WTC11 (cell line): Measurements from ENCODE around the gene NUP98. TPM values are rescaled to one million over a fixed set of nuclear protein-coding genes. Genes with fewer than 3 reads are reported as not detected.

Experiments
- ATAC-seq: fragments of 200-7000 bp; cut with Tn5 transposase; 2 replicates; pipeline ENCODE4 v1.10.0; 2021; ENCODE audit warnings: mild to moderate bottlenecking, moderate library complexity
- CTCF ChIA-PET: fragments of 300-600 bp; sonication (Branson Sonifier 250); formaldehyde crosslinking; loops from one replicate; lab custom pipeline; 2021; ENCODE audit warnings: antibody characterized with exemption; lab: Charles Lee
- POLR2A ChIA-PET: fragments of 350-600 bp; sonication (Branson Sonifier 250); formaldehyde crosslinking; loops from one replicate; lab custom pipeline; 2021; ENCODE audit warnings: antibody characterized with exemption; lab: Charles Lee
- DNase-seq: peaks from one replicate; pipeline ENCODE4 v3.0.0; 2021; ENCODE audit warnings: low spot score
- H3K27ac Mint-ChIP-seq: 2 replicates; pipeline ENCODE4 v1.8.0; 2021; ENCODE audit warnings: mixed read lengths
- H3K27me3 Mint-ChIP-seq: 2 replicates; pipeline ENCODE4 v1.8.0; 2021; ENCODE audit warnings: low read depth, mild to moderate bottlenecking, moderate library complexity, mixed read lengths
- H3K36me3 Mint-ChIP-seq: 2 replicates; pipeline ENCODE4 v1.8.0; 2021; ENCODE audit warnings: mixed read lengths
- H3K4me1 Mint-ChIP-seq: 2 replicates; pipeline ENCODE4 v1.8.0; 2022; ENCODE audit warnings: mixed read lengths
- H3K4me3 Mint-ChIP-seq: 2 replicates; pipeline ENCODE4 v1.8.0; 2021; ENCODE audit warnings: mild to moderate bottlenecking, moderate library complexity, mixed read lengths
- H3K9me3 Mint-ChIP-seq: 2 replicates; pipeline ENCODE4 v1.8.0; 2021; ENCODE audit warnings: mixed read lengths
- FOXK1 ChIP-seq: sonication (generic); formaldehyde crosslinking; IDR thresholded peaks from 2 replicates; pipeline ENCODE4 v1.8.0; 2022; ENCODE audit warnings: mild to moderate bottlenecking, moderate library complexity, missing genetic modification reagents
- GRHL2 ChIP-seq: fragments of 250-450 bp; sonication (Bioruptor Pico); IDR thresholded peaks from 2 replicates; pipeline ENCODE4 v1.8.0; 2022; ENCODE audit warnings: mild to moderate bottlenecking, moderate library complexity; ENCODE audit not compliant: insufficient replicate concordance, severe bottlenecking
- JUN ChIP-seq: sonication (generic); formaldehyde crosslinking; IDR thresholded peaks from 2 replicates; pipeline ENCODE4 v1.8.0; 2023; ENCODE audit warnings: mild to moderate bottlenecking, missing genetic modification reagents
- MYBL2 ChIP-seq: sonication (generic); formaldehyde crosslinking; IDR thresholded peaks from 2 replicates; pipeline ENCODE4 v1.8.1; 2023; ENCODE audit warnings: mild to moderate bottlenecking, moderate library complexity, missing genetic modification reagents
- NR2C2 ChIP-seq: sonication (generic); formaldehyde crosslinking; IDR thresholded peaks from 2 replicates; pipeline ENCODE4 v1.8.0; 2022; ENCODE audit warnings: mild to moderate bottlenecking, missing genetic modification reagents
- PRRX2 ChIP-seq: fragments of 250-450 bp; sonication (Bioruptor Pico); IDR thresholded peaks from 2 replicates; pipeline ENCODE4 v1.8.0; 2021; ENCODE audit warnings: mild to moderate bottlenecking
- RORB ChIP-seq: fragments of 250-450 bp; sonication (Bioruptor Pico); IDR thresholded peaks from 2 replicates; pipeline ENCODE4 v1.9.0; 2021; ENCODE audit warnings: mild to moderate bottlenecking
- TEAD1 ChIP-seq: sonication (generic); formaldehyde crosslinking; IDR thresholded peaks from 2 replicates; pipeline ENCODE4 v1.8.0; 2022; ENCODE audit warnings: mild to moderate bottlenecking, missing genetic modification reagents
- TP53 ChIP-seq: sonication (generic); formaldehyde crosslinking; IDR thresholded peaks from 2 replicates; pipeline ENCODE4 v1.8.1; 2023; ENCODE audit warnings: mild to moderate bottlenecking, missing genetic modification reagents
- ZNF121 ChIP-seq: sonication (generic); formaldehyde crosslinking; IDR thresholded peaks from 2 replicates; pipeline ENCODE4 v1.8.0; 2023; ENCODE audit warnings: missing genetic modification reagents
- ZNF138 ChIP-seq: sonication (generic); formaldehyde crosslinking; conservative IDR thresholded peaks from 2 replicates; pipeline ENCODE4 v1.8.1; 2022; ENCODE audit warnings: mild to moderate bottlenecking, moderate library complexity, missing genetic modification reagents
- ZNF232 ChIP-seq: sonication (generic); formaldehyde crosslinking; IDR thresholded peaks from 2 replicates; pipeline ENCODE4 v1.8.0; 2022; ENCODE audit warnings: mild to moderate bottlenecking, missing genetic modification reagents
- ZNF416 ChIP-seq: fragments of 250-450 bp; sonication (Bioruptor Pico); IDR thresholded peaks from 2 replicates; pipeline ENCODE4 v1.9.0; 2021; ENCODE audit warnings: mild to moderate bottlenecking, inconsistent platforms
- total RNA-seq: library from RNA; stranded (reverse); gene quantifications from 3 replicates; pipeline ENCODE4 v1.2.3, GENCODE V29; 2021
- TF ChIP-seq, protein P1 (sequence below): sonication (generic); formaldehyde crosslinking; IDR thresholded peaks from 2 replicates; pipeline ENCODE4 v1.8.0; 2023; ENCODE audit warnings: missing genetic modification reagents, mild to moderate bottlenecking, borderline replicate concordance
- TF ChIP-seq, protein P2 (sequence below): fragments of 250-450 bp; sonication (Bioruptor Pico); IDR thresholded peaks from 2 replicates; pipeline ENCODE4 v1.8.0; 2021; ENCODE audit warnings: mild to moderate bottlenecking
- TF ChIP-seq, protein P3 (sequence below): sonication (generic); formaldehyde crosslinking; IDR thresholded peaks from 2 replicates; pipeline ENCODE4 v1.8.1; 2023; ENCODE audit warnings: mild to moderate bottlenecking, missing genetic modification reagents, borderline replicate concordance
- TF ChIP-seq, protein P4 (sequence below): sonication (generic); formaldehyde crosslinking; IDR thresholded peaks from 2 replicates; pipeline ENCODE4 v1.8.1; 2023; ENCODE audit warnings: mild to moderate bottlenecking, missing genetic modification reagents

NUP98 gene
- total RNA-seq, 1 experiment from 2014 or later: 81.4 TPM

DNA sequence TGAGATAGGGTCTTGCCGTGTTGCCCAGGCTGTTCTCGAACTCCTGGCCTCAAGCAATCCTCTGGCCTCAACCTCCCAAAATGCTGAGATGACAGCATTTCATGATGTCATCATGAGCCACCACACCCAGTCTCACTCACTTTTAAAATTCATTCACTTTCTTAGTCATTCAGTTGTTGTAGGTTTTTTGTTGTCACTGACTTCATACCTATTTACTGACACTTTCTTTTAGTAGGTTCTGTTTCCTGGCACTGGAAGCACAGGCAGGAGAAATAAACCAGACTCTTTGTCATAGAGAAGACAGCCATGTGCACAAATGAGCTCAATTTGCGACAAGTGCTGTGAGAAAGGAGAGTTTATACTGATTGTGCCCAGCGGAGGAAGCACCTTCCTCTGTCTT, 166.0 kb downstream of the NUP98 start:
- no peak overlapping the region for H3K27ac Mint-ChIP-seq
- TF ChIP-seq ZNF138 (CRISPR knock-in tag) (no peak), ZNF121 (0 out of 2 replicates have a peak, but pooled peaks have one; percentile 8)
- TF ChIP-seq, all 79 proteins: peak for 1
- DNase-seq (no peak), ATAC-seq (no peak)
- H3K9me3 Mint-ChIP-seq: no peaks in the 10 kb centered on the region; the same call in 1 of the 2 replicates
- H3K36me3 Mint-ChIP-seq: no peaks in the 10 kb centered on the region
- no peaks in the 10 kb centered on the region for H3K4me1 Mint-ChIP-seq
- no peaks in the 10 kb centered on the region; the same call in 1 of the 2 replicates for H3K27me3 Mint-ChIP-seq
- POLR2A ChIA-PET: no interaction called here
- CTCF ChIA-PET: interaction anchor here (0.6 kb wide), 1 partner anchor 219 kb away, joined by 3 read pairs; no protein-coding TSS in a partner anchor
- H3K4me3 Mint-ChIP-seq: no peak overlapping the region

DNA sequence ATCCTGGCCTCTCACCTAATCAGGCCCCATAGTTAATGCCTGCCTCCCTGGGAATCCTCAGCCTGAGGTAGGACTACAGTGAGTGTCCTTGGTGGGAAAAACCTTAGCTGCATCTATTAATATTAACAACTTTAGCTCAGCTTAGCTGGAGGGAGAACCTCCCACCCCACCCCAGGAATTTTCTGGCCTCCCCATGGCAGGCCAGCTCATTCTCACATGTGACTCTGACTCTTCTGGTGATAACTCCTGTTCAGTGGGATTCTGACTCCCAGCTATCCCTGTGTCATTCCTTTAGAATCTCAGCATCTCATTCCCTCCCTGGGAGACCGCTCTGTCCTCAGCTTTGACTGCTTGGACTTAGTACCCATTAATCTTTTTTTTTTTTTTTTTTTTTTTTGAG, 170.1 kb downstream of the NUP98 start:
- no peaks in the 10 kb centered on the region for H3K27me3 Mint-ChIP-seq
- no peak overlapping the region for H3K4me3 Mint-ChIP-seq
- H3K27ac Mint-ChIP-seq: no peak overlapping the region
- no peak for DNase-seq
- CTCF ChIA-PET: interaction anchor here (0.6 to 0.7 kb wide), 2 partner anchors 15 to 151 kb away, joined by 3 read pairs; no protein-coding TSS in a partner anchor
- no peak for ATAC-seq
- no peaks in the 10 kb centered on the region for H3K4me1 Mint-ChIP-seq
- H3K9me3 Mint-ChIP-seq: no peaks in the 10 kb centered on the region; the same call in 1 of the 2 replicates
- TF ChIP-seq FOXK1 (CRISPR knock-in tag): no peak
- POLR2A ChIA-PET: interaction anchor here (0.5 kb wide), 1 partner anchor 9 kb away, joined by 4 read pairs; no protein-coding TSS in a partner anchor
- H3K36me3 Mint-ChIP-seq: no peaks in the 10 kb centered on the region

DNA sequence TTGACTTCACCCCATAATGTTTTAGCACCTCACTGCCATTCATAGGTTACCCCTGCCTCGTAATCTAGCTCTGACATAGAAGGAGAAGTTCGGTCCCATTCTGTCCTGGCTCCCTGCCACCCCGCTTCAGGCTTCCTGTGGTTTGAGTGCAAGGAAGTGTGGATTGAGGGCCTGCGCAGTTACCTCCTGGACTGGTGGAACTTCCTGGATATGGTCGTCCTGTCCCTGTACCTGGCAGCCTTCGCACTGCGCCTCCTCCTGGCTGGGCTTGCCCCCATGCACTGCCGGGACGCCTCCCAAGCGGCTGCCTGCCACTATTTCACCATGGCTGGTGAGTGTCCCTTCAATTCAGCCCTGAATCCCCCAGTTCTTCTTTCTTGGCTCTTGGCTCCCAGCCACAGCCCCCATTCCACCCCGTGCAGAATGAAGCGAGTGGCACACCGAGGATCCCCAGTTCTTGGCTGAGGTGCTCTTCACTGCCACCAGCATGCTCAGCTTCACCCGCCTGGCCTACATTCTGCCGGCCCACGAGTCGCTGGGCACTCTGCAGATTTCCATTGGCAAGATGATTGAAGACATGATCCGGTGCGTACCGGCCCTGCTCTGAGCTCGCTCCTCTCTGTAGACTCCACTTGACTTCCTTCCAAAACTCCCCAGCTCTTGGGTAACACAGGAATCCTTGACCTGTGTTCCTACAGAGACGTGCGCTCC, 170.9 kb downstream of the NUP98 start:
- no peak overlapping the region for H3K4me3 Mint-ChIP-seq
- H3K27me3 Mint-ChIP-seq: no peaks in the 10 kb centered on the region
- peak; percentile 94 for ATAC-seq
- ChIA-PET POLR2A (no interaction called here), CTCF (interaction anchor here (0.6 to 1.7 kb wide), 2 partner anchors 17 to 150 kb away, joined by 3 to 4 read pairs; no protein-coding TSS in a partner anchor)
- no peaks in the 10 kb centered on the region for H3K36me3 Mint-ChIP-seq
- peak; percentile 26 for DNase-seq
- no peak overlapping the region for H3K27ac Mint-ChIP-seq
- no peaks in the 10 kb centered on the region for H3K4me1 Mint-ChIP-seq
- no peaks in the 10 kb centered on the region; the same call in 1 of the 2 replicates for H3K9me3 Mint-ChIP-seq
- TF ChIP-seq ZNF232 (no peak), NR2C2 (no peak), TP53 (CRISPR knock-in tag) (no peak), RORB (CRISPR knock-in tag) (no peak), MYBL2 (CRISPR knock-in tag) (no peak), JUN (CRISPR knock-in tag) (no peak), GRHL2 (CRISPR knock-in tag) (no peak), TEAD1 (CRISPR knock-in tag) (no peak), ZNF416 (CRISPR knock-in tag) (no peak), PRRX2 (no peak), FOXK1 (CRISPR knock-in tag) (no peak)
- TF ChIP-seq, protein P1, sequence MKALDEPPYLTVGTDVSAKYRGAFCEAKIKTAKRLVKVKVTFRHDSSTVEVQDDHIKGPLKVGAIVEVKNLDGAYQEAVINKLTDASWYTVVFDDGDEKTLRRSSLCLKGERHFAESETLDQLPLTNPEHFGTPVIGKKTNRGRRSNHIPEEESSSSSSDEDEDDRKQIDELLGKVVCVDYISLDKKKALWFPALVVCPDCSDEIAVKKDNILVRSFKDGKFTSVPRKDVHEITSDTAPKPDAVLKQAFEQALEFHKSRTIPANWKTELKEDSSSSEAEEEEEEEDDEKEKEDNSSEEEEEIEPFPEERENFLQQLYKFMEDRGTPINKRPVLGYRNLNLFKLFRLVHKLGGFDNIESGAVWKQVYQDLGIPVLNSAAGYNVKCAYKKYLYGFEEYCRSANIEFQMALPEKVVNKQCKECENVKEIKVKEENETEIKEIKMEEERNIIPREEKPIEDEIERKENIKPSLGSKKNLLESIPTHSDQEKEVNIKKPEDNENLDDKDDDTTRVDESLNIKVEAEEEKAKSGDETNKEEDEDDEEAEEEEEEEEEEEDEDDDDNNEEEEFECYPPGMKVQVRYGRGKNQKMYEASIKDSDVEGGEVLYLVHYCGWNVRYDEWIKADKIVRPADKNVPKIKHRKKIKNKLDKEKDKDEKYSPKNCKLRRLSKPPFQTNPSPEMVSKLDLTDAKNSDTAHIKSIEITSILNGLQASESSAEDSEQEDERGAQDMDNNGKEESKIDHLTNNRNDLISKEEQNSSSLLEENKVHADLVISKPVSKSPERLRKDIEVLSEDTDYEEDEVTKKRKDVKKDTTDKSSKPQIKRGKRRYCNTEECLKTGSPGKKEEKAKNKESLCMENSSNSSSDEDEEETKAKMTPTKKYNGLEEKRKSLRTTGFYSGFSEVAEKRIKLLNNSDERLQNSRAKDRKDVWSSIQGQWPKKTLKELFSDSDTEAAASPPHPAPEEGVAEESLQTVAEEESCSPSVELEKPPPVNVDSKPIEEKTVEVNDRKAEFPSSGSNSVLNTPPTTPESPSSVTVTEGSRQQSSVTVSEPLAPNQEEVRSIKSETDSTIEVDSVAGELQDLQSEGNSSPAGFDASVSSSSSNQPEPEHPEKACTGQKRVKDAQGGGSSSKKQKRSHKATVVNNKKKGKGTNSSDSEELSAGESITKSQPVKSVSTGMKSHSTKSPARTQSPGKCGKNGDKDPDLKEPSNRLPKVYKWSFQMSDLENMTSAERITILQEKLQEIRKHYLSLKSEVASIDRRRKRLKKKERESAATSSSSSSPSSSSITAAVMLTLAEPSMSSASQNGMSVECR (CRISPR knock-in tag): no peak
- TF ChIP-seq, protein P2, sequence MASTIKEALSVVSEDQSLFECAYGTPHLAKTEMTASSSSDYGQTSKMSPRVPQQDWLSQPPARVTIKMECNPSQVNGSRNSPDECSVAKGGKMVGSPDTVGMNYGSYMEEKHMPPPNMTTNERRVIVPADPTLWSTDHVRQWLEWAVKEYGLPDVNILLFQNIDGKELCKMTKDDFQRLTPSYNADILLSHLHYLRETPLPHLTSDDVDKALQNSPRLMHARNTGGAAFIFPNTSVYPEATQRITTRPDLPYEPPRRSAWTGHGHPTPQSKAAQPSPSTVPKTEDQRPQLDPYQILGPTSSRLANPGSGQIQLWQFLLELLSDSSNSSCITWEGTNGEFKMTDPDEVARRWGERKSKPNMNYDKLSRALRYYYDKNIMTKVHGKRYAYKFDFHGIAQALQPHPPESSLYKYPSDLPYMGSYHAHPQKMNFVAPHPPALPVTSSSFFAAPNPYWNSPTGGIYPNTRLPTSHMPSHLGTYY: no peak
- TF ChIP-seq, protein P3, sequence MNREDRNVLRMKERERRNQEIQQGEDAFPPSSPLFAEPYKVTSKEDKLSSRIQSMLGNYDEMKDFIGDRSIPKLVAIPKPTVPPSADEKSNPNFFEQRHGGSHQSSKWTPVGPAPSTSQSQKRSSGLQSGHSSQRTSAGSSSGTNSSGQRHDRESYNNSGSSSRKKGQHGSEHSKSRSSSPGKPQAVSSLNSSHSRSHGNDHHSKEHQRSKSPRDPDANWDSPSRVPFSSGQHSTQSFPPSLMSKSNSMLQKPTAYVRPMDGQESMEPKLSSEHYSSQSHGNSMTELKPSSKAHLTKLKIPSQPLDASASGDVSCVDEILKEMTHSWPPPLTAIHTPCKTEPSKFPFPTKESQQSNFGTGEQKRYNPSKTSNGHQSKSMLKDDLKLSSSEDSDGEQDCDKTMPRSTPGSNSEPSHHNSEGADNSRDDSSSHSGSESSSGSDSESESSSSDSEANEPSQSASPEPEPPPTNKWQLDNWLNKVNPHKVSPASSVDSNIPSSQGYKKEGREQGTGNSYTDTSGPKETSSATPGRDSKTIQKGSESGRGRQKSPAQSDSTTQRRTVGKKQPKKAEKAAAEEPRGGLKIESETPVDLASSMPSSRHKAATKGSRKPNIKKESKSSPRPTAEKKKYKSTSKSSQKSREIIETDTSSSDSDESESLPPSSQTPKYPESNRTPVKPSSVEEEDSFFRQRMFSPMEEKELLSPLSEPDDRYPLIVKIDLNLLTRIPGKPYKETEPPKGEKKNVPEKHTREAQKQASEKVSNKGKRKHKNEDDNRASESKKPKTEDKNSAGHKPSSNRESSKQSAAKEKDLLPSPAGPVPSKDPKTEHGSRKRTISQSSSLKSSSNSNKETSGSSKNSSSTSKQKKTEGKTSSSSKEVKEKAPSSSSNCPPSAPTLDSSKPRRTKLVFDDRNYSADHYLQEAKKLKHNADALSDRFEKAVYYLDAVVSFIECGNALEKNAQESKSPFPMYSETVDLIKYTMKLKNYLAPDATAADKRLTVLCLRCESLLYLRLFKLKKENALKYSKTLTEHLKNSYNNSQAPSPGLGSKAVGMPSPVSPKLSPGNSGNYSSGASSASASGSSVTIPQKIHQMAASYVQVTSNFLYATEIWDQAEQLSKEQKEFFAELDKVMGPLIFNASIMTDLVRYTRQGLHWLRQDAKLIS (CRISPR knock-in tag): no peak
- TF ChIP-seq, protein P4, sequence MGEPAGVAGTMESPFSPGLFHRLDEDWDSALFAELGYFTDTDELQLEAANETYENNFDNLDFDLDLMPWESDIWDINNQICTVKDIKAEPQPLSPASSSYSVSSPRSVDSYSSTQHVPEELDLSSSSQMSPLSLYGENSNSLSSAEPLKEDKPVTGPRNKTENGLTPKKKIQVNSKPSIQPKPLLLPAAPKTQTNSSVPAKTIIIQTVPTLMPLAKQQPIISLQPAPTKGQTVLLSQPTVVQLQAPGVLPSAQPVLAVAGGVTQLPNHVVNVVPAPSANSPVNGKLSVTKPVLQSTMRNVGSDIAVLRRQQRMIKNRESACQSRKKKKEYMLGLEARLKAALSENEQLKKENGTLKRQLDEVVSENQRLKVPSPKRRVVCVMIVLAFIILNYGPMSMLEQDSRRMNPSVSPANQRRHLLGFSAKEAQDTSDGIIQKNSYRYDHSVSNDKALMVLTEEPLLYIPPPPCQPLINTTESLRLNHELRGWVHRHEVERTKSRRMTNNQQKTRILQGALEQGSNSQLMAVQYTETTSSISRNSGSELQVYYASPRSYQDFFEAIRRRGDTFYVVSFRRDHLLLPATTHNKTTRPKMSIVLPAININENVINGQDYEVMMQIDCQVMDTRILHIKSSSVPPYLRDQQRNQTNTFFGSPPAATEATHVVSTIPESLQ: no peak
